Measurements from ENCODE around the gene EIF3A.

DNA sequence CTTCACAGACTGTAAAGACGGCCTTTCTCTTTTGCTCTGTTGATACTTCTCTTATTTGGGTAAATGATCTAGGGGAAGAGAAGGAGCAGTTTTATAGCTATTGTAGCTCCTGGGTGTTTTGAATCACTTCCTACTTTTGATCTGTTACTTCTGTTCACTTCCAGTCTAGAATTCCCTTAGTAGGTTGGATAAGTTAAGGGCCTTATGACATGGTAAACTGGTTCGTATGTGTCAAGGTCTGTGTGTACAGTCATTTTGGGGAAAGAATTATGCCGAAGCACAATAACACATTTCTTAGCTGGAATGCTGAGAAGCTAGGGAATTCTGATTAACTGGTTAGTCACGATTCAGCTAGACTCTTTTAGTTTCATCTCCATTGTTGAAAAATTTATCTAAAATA, 31.4 kb upstream of the EIF3A start:
- TF ChIP-seq POLR2A (IDR thresholded peaks at IDR 0.05): no peak
- TF ChIP-seq, protein P1, sequence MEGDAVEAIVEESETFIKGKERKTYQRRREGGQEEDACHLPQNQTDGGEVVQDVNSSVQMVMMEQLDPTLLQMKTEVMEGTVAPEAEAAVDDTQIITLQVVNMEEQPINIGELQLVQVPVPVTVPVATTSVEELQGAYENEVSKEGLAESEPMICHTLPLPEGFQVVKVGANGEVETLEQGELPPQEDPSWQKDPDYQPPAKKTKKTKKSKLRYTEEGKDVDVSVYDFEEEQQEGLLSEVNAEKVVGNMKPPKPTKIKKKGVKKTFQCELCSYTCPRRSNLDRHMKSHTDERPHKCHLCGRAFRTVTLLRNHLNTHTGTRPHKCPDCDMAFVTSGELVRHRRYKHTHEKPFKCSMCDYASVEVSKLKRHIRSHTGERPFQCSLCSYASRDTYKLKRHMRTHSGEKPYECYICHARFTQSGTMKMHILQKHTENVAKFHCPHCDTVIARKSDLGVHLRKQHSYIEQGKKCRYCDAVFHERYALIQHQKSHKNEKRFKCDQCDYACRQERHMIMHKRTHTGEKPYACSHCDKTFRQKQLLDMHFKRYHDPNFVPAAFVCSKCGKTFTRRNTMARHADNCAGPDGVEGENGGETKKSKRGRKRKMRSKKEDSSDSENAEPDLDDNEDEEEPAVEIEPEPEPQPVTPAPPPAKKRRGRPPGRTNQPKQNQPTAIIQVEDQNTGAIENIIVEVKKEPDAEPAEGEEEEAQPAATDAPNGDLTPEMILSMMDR (IDR thresholded peaks at IDR 0.05): no peak

All from testis (tissue), 2 donors.